HepG2 (cell line): Measurements from ENCODE around the gene CDYL. TPM values are rescaled to one million over a fixed set of nuclear protein-coding genes. Genes with fewer than 3 reads are reported as not detected.

ENCODE experiments used
- ATAD3A ChIP-seq: sonication (generic); formaldehyde crosslinking; IDR thresholded peaks from 2 replicates; pipeline ENCODE4 v1.4.0; 2020; ENCODE audit warnings: missing genetic modification reagents
- BCL6 ChIP-seq: IDR thresholded peaks from 2 replicates; pipeline ENCODE4 v1.6.1; 2016; ENCODE audit warnings: missing genetic modification reagents, missing compliant biosample characterization
- BRF2 ChIP-seq: sonication (generic); formaldehyde crosslinking; IDR thresholded peaks from 2 replicates; pipeline ENCODE4 v1.8.1; 2022; ENCODE audit warnings: mild to moderate bottlenecking, missing genetic modification reagents
- CREB1 ChIP-seq, 2 experiments: fragments of 450-650 bp in 1 of 2; IDR thresholded peaks; 2 replicates each; pipeline ENCODE4 v1.6.1; 2016 to 2017; ENCODE audit warnings: control low read depth in 1 of 2, mild to moderate bottlenecking in 1 of 2, missing compliant biosample characterization in 1 of 2, missing genetic modification characterization in 1 of 2
- ETV6 ChIP-seq: sonication (generic); formaldehyde crosslinking; conservative IDR thresholded peaks from 2 replicates; pipeline ENCODE4 v1.4.0; 2020; ENCODE audit warnings: missing genetic modification reagents
- FOSL1 ChIP-seq: sonication (generic); formaldehyde crosslinking; IDR thresholded peaks from 2 replicates; pipeline ENCODE4 v1.9.0; 2021; ENCODE audit warnings: missing genetic modification reagents, borderline replicate concordance
- FOXA1 ChIP-seq, 2 experiments: fragments of 450-650 bp in 1 of 2; sonication (generic) in 1 of 2; formaldehyde crosslinking in 1 of 2; IDR thresholded peaks; 2 replicates each; pipeline versions ENCODE4 v1.4.0 to v1.6.1; 2016 to 2020; ENCODE audit warnings: missing genetic modification reagents in 1 of 2
- FOXO1 ChIP-seq: sonication (generic); formaldehyde crosslinking; IDR thresholded peaks from 2 replicates; pipeline ENCODE4 v1.4.0; 2020; ENCODE audit warnings: missing genetic modification reagents
- GZF1 ChIP-seq: sonication (generic); formaldehyde crosslinking; IDR thresholded peaks from 2 replicates; pipeline ENCODE4 v1.5.1; 2020; ENCODE audit warnings: mild to moderate bottlenecking, missing genetic modification reagents
- KLF12 ChIP-seq: sonication (generic); formaldehyde crosslinking; IDR thresholded peaks from 2 replicates; pipeline ENCODE4 v1.4.0; 2020; ENCODE audit warnings: missing genetic modification reagents, borderline replicate concordance
- MAF1 ChIP-seq: sonication (generic); formaldehyde crosslinking; IDR thresholded peaks from 2 replicates; pipeline ENCODE4 v1.5.0; 2020; ENCODE audit warnings: missing genetic modification reagents, borderline replicate concordance
- MAX ChIP-seq: IDR thresholded peaks from 2 replicates; pipeline ENCODE4 v1.6.1; 2012; ENCODE audit warnings: inconsistent platforms
- MEIS1 ChIP-seq: sonication (generic); formaldehyde crosslinking; IDR thresholded peaks from 2 replicates; pipeline ENCODE4 v1.9.0; 2021; ENCODE audit warnings: mild to moderate bottlenecking, missing genetic modification reagents, moderate library complexity, borderline replicate concordance
- NONO ChIP-seq, 2 experiments: fragments of 450-650 bp in 1 of 2; sonication (generic) in 1 of 2; formaldehyde crosslinking in 1 of 2; IDR thresholded peaks in 1 of 2; conservative IDR thresholded peaks in 1 of 2; 2 replicates each; pipeline versions ENCODE4 v1.6.1 to v1.8.0; 2017 to 2022; ENCODE audit warnings: mild to moderate bottlenecking in 1 of 2, missing genetic modification reagents in 1 of 2, moderate library complexity in 1 of 2
- PCBP2 ChIP-seq: fragments of 200-400 bp; formaldehyde crosslinking; optimal IDR thresholded peaks from 2 replicates; pipeline ENCODE3; 2018; ENCODE audit warnings: low read length, low read depth; ENCODE audit not compliant: poor library complexity, severe bottlenecking
- THAP8 ChIP-seq: sonication (generic); formaldehyde crosslinking; IDR thresholded peaks from 2 replicates; pipeline ENCODE4 v1.5.1; 2020; ENCODE audit warnings: missing genetic modification reagents, mild to moderate bottlenecking, borderline replicate concordance
- ZNF275 ChIP-seq: sonication (generic); formaldehyde crosslinking; IDR thresholded peaks from 2 replicates; pipeline ENCODE4 v1.8.0; 2022; ENCODE audit warnings: missing genetic modification reagents, mild to moderate bottlenecking, inconsistent platforms, borderline replicate concordance
- ZNF512B ChIP-seq: sonication (generic); formaldehyde crosslinking; IDR thresholded peaks from 2 replicates; pipeline ENCODE4 v1.5.1; 2020; ENCODE audit warnings: missing genetic modification reagents, mild to moderate bottlenecking, borderline replicate concordance
- ZNF615 ChIP-seq: sonication (generic); formaldehyde crosslinking; IDR thresholded peaks from 2 replicates; pipeline ENCODE4 v1.5.0; 2020; ENCODE audit warnings: mild to moderate bottlenecking, missing genetic modification reagents, borderline replicate concordance
- ZNF775 ChIP-seq: sonication (generic); formaldehyde crosslinking; IDR thresholded peaks from 2 replicates; pipeline ENCODE4 v1.4.0; 2020; ENCODE audit warnings: missing genetic modification reagents, mild to moderate bottlenecking, moderate library complexity, borderline replicate concordance
- polyA plus RNA-seq, 8 experiments: library from polyadenylated mRNA; depleted of rRNA in 3 of 8; stranded (reverse) in 7 of 8; unstranded in 1 of 8; fragments of >200 nt; fragmentation: Illumina TruSeq in 4 of 8; extraction: Trizol in 4 of 8; gene quantifications; 2 replicates each; pipeline versions ENCODE4 v1.2.1 to v1.2.3, GENCODE V29; 2011 to 2016; ENCODE audit warnings: low read depth in 4 of 8, missing spikeins in 1 of 8, mixed read lengths in 1 of 8; ENCODE audit not compliant: insufficient read depth in 1 of 8
- total RNA-seq, 5 experiments: library from RNA; depleted of rRNA; stranded (reverse); fragments of >200 nt; fragmentation: Illumina TruSeq; extraction: Trizol; gene quantifications; 2 replicates each; pipeline ENCODE4 v1.2.3, GENCODE V29; 2016; ENCODE audit warnings: low read depth in 1 of 5

Gene CDYL
- total and polyA plus RNA-seq, 2 of the 13 experiments (the other 11 are each of a cell fraction or from before 2014, with no cell fraction given): 22.8 to 105 TPM

- TF ChIP-seq THAP8 (CRISPR knock-in tag) (no peak), FOXA1 (IDR thresholded peaks at IDR 0.05) (no peak), FOXA1 (CRISPR knock-in tag; IDR thresholded peaks at IDR 0.05) (peak; percentile 86), MAF1 (CRISPR knock-in tag) (no peak), BRF2 (CRISPR knock-in tag) (no peak), FOSL1 (CRISPR knock-in tag) (peak; percentile 18; the same call in 1 of the 2 replicates), NONO (IDR thresholded peaks at IDR 0.05) (no peak), NONO (CRISPR knock-in tag; conservative IDR thresholded peaks at IDR 0.05) (no peak), MAX (peak; percentile 49; the same call in 1 of the 2 replicates), ZNF775 (CRISPR knock-in tag) (no peak), BCL6 (0 out of 2 replicates have a peak, but pooled peaks have one; percentile 19), ZNF512B (CRISPR knock-in tag) (no peak), ZNF275 (CRISPR knock-in tag) (no peak), PCBP2 (no peak), ETV6 (CRISPR knock-in tag) (no peak), ZNF615 (peak; percentile 49; the same call in 1 of the 2 replicates), FOXO1 (CRISPR knock-in tag) (peak; percentile 22; the same call in 1 of the 2 replicates), ATAD3A (CRISPR knock-in tag) (no peak), KLF12 (CRISPR knock-in tag) (no peak), MEIS1 (CRISPR knock-in tag) (no peak), CREB1 (IDR thresholded peaks at IDR 0.05) (no peak), CREB1 (CRISPR knock-in tag; IDR thresholded peaks at IDR 0.05) (peak; percentile 34; the same call in 1 of the 2 replicates), GZF1 (CRISPR knock-in tag) (no peak)
Observed at GRCh38 chr6:4853782-4854511, 77.7 kb downstream of the CDYL start (continued).
